PC-9 (cell line): Measurements from ENCODE around the gene PDE4D.

ENCODE experiments used
- EZH2 ChIP-seq: fragments of 200-600 bp; sonication (generic); IDR thresholded peaks from 2 replicates; pipeline ENCODE4 v1.8.0; 2017; ENCODE audit warnings: antibody characterized with exemption, low read depth
- TF ChIP-seq, protein P1 (sequence below): fragments of 200-600 bp; sonication (generic); conservative IDR thresholded peaks from 2 replicates; pipeline ENCODE4 v1.6.1; 2017; ENCODE audit warnings: mixed run types, antibody characterized with exemption, mild to moderate bottlenecking, moderate library complexity

DNA sequence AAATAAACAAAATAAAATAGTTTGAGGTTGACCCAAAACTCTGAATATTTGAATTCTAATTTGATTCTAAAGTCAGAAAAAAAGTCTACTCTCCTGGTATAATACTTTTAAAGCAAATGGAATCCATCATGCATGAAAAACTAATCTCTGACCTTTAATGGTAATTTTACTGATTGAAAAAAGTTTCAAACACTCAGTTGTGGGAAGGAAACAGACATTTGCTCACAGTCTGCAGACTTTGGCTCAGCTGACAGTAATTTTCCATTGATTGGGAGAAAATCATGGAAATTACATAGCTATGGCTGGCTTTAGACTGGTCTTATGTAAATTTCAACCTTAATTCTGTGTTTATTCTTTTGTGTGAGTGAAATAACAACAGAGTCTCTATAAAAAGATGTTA, 574.3 kb downstream of the PDE4D start:
- no peak for TF ChIP-seq EZH2
- TF ChIP-seq, protein P1, sequence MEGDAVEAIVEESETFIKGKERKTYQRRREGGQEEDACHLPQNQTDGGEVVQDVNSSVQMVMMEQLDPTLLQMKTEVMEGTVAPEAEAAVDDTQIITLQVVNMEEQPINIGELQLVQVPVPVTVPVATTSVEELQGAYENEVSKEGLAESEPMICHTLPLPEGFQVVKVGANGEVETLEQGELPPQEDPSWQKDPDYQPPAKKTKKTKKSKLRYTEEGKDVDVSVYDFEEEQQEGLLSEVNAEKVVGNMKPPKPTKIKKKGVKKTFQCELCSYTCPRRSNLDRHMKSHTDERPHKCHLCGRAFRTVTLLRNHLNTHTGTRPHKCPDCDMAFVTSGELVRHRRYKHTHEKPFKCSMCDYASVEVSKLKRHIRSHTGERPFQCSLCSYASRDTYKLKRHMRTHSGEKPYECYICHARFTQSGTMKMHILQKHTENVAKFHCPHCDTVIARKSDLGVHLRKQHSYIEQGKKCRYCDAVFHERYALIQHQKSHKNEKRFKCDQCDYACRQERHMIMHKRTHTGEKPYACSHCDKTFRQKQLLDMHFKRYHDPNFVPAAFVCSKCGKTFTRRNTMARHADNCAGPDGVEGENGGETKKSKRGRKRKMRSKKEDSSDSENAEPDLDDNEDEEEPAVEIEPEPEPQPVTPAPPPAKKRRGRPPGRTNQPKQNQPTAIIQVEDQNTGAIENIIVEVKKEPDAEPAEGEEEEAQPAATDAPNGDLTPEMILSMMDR: no peak
